CD4-positive, alpha-beta T cell (primary cell): ENCODE measurements around the gene RAB11FIP3. TPM values are rescaled to one million over a fixed set of nuclear protein-coding genes. Genes with fewer than 3 reads are reported as not detected.

Experiments used
- ATAC-seq: fragments of 200-7000 bp; cut with Tn5 transposase; one replicate; pipeline ENCODE4 v1.10.0; 2022; ENCODE audit warnings: mild to moderate bottlenecking; ENCODE audit not compliant: poor library complexity
- CTCF ChIA-PET: fragments of 350-600 bp; sonication (Branson Sonifier 250); formaldehyde crosslinking; loops from one replicate; lab custom pipeline; 2021; ENCODE audit warnings: antibody characterized with exemption, inconsistent platforms; lab: Charles Lee
- POLR2A ChIA-PET: fragments of 350-600 bp; sonication (Branson Sonifier 250); formaldehyde crosslinking; loops from one replicate; lab custom pipeline; 2021; ENCODE audit warnings: antibody characterized with exemption, inconsistent platforms; lab: Charles Lee
- DNase-seq, 14 experiments: peaks; one replicate each; pipeline ENCODE4 v3.0.0-alpha.2; 2013 to 2020; ENCODE audit warnings: mixed read lengths in 2 of 14
- H3K27ac ChIP-seq, 2 donors: one replicate each; pipeline versions ENCODE4 v1.5.1 to v1.7.0; 2013; ENCODE audit warnings: low read length in 2 of 2, low read depth in 1 of 2, mild to moderate bottlenecking in 1 of 2
- H3K27me3 ChIP-seq, 2 experiments: 1 replicate in 1 of 2; 2 replicates in 1 of 2; pipeline versions ENCODE4 v1.6.1 to v1.7.0; 2013; ENCODE audit warnings: low read length in 2 of 2, control low read depth in 1 of 2, mild to moderate bottlenecking in 1 of 2, moderate library complexity in 1 of 2; ENCODE audit not compliant: insufficient read depth in 2 of 2, control insufficient read depth in 1 of 2
- H3K36me3 ChIP-seq: one replicate; pipeline ENCODE4 v1.6.1; 2013; ENCODE audit warnings: low read length, control low read depth; ENCODE audit not compliant: insufficient read depth
- H3K4me1 ChIP-seq: one replicate; pipeline ENCODE4 v1.6.1; 2013; ENCODE audit warnings: low read length, control low read depth; ENCODE audit not compliant: insufficient read depth
- H3K4me3 ChIP-seq: one replicate; pipeline ENCODE4 v1.5.1; 2013; ENCODE audit warnings: mild to moderate bottlenecking, low read length, moderate library complexity
- H3K9me3 ChIP-seq, 2 experiments: 1 replicate in 1 of 2; 2 replicates in 1 of 2; pipeline versions ENCODE4 v1.6.1 to v1.7.0; 2013; ENCODE audit warnings: low read length in 2 of 2, mild to moderate bottlenecking in 2 of 2, control low read depth in 1 of 2, moderate library complexity in 1 of 2; ENCODE audit not compliant: control insufficient read depth in 1 of 2, insufficient read depth in 1 of 2
- H3K27ac Mint-ChIP-seq: one replicate; pipeline ENCODE4 v1.8.0; 2020; ENCODE audit warnings: mixed read lengths
- H3K27me3 Mint-ChIP-seq: one replicate; pipeline ENCODE4 v1.8.0; 2021; ENCODE audit warnings: mixed read lengths
- H3K36me3 Mint-ChIP-seq: one replicate; pipeline ENCODE4 v1.8.0; 2021; ENCODE audit warnings: low read depth, mixed read lengths
- H3K4me1 Mint-ChIP-seq: one replicate; pipeline ENCODE4 v1.8.0; 2021; ENCODE audit warnings: low read depth, mixed read lengths
- H3K4me3 Mint-ChIP-seq: one replicate; pipeline ENCODE4 v1.8.0; 2020; ENCODE audit warnings: mild to moderate bottlenecking, mixed read lengths
- H3K9me3 Mint-ChIP-seq: one replicate; pipeline ENCODE4 v1.8.0; 2020; ENCODE audit warnings: mixed read lengths
- CTCF ChIP-seq: fragments of 200-600 bp; IDR thresholded peaks from one replicate; pipeline ENCODE4 v1.8.0; 2022; ENCODE audit warnings: antibody characterized with exemption, mild to moderate bottlenecking
- intact Hi-C, 2 experiments: fragments of 100-400 bp; cut with DNase I in 1 of 2; cut with micrococcal nuclease in 1 of 2; formaldehyde crosslinking; loops; one replicate each; pipeline versions ENCODE4 v1.15.1 to v1.9.0; 2023 to 2025; cut with DNase I, micrococcal nuclease
- total RNA-seq, 174 experiments: library from RNA in 2 of 174; stranded (reverse) in 2 of 174; gene quantifications; one replicate each; pipeline ENCODE4 v1.2.3 and lab custom pipeline; 2021 to 2026

RAB11FIP3 gene
- total RNA-seq, 2 experiments from 2014 or later = 28.4 to 29.0 TPM

DNA sequence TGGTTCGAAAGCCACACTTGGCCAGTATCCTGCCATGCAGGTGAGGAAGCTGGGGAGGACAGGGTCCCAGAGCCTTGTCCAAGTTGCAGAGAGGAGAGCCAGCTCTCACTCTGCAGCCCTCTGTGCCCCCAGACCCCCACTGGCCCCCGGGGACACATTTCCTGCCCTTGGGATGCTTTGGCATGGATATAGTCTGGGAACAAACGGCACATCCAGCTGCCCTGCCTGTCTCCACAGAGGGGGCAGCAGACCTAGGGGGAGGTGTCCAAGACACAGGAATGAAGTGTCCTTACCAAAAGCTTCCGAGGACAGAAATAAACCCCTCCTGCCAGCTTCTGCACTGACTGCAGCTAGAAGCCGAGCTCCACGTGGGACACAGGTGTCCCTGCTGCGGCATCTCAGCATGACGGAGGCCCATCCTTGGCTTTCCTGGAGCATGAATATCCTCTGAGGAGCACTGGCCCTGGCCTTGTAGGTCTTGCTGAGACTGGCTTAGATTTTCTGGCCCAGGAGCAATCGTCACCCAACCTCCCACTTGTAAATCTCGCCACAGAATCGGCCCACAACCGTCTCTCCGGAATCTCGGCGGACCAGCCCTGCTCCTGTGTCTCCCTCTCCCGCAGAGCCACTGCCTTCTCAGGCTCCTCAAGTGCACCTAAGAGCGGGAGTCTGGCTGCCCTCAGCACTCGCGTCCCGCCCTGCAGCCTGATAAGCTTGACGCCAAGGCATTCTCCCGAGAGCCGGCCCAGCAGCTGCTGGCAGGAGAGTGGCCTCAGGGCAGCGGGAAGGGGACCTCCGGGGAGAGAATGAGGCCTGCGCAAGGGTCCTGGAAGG is 100.9 kb downstream of the RAB11FIP3 start:
- no peaks in the 10 kb centered on the region for H3K27me3 ChIP-seq
- Mint-ChIP-seq H3K27ac (peak overlapping the region; percentile 80), H3K27me3 (no peaks in the 10 kb centered on the region), H3K4me1 (peaks cover 25% of the 10 kb centered on the region), H3K4me3 (peak overlapping the region; percentile 87), H3K36me3 (no peaks in the 10 kb centered on the region), H3K9me3 (no peaks in the 10 kb centered on the region)
- H3K27ac ChIP-seq = peak overlapping the region; percentile 73 to 80
- peak in 1 of 14 experiments; percentile 12 for DNase-seq
- H3K9me3 ChIP-seq = no peaks in the 10 kb centered on the region
- ATAC-seq = no peak
- POLR2A ChIA-PET = interaction anchor here (0.6 to 1.2 kb wide), 7 partner anchors 44 to 262 kb away, joined by 3 to 11 read pairs (median 4); partner anchors contain the start of genes CHTF18, METTL26, PIGQ and RPUSD1
- CTCF ChIA-PET = no interaction called here
- peaks cover 48% of the 10 kb centered on the region for H3K4me1 ChIP-seq
- peak overlapping the region; percentile 78 for H3K4me3 ChIP-seq
- H3K36me3 ChIP-seq = no peaks in the 10 kb centered on the region
- no peak for TF ChIP-seq CTCF
- intact Hi-C loops = loop anchor here (1.0 to 5.0 kb wide), 7 partner anchors 43 to 299 kb away; partner anchors contain the start of genes LUC7L (in 1 of the 2), METTL26 (in 1 of the 2), PGAP6 (in 1 of the 2) and PIGQ (in 1 of the 2)

- peaks cover 25% of the 10 kb centered on the region for H3K4me1 Mint-ChIP-seq
- no peaks in the 10 kb centered on the region for H3K27me3 Mint-ChIP-seq
- Histone ChIP-seq H3K4me1 (peaks cover 50% of the 10 kb centered on the region), H3K9me3 (no peaks in the 10 kb centered on the region), H3K36me3 (no peaks in the 10 kb centered on the region), H3K4me3 (peak within 1 kb of the TSS; percentile 83), H3K27me3 (no peaks in the 10 kb centered on the region), H3K27ac (peak within 1 kb of the TSS; percentile 73 to 84)
- H3K9me3 Mint-ChIP-seq = no peaks in the 10 kb centered on the region
- H3K4me3 Mint-ChIP-seq = peak within 1 kb of the TSS; percentile 90
- peak; percentile 71 to 94 (median 81) for DNase-seq
- peak within 1 kb of the TSS; percentile 80 for H3K27ac Mint-ChIP-seq
- CTCF ChIA-PET = interaction anchor here (0.8 to 1.0 kb wide), 2 partner anchors 109 to 126 kb away, joined by 3 read pairs; partner anchors contain the start of genes DECR2 and METTL26
- POLR2A ChIA-PET = interaction anchor here (0.6 to 1.3 kb wide), 11 partner anchors 40 to 261 kb away, joined by 3 to 11 read pairs (median 4); partner anchors contain the start of genes CHTF18, METTL26, NHLRC4 and PIGQ
- peak; percentile 87 for ATAC-seq
- no peak for TF ChIP-seq CTCF
- H3K36me3 Mint-ChIP-seq = no peaks in the 10 kb centered on the region
- intact Hi-C loops = loop anchor here (1.0 to 5.0 kb wide), 7 partner anchors 42 to 300 kb away; partner anchors contain the start of genes LUC7L (in 1 of the 2), METTL26 (in 1 of the 2), PGAP6 (in 1 of the 2) and PIGQ (in 1 of the 2)
Measured at GRCh38 chr16:527015-527903, 101.8 kb downstream of the RAB11FIP3 start, which contains the start of gene CAPN15. CAPN15 (plus strand) TSS chr16:527712; CDS start chr16:546839, 19,127 bp downstream.
